ENCODE data around the gene VPS13D.

VPS13D gene, protein sequence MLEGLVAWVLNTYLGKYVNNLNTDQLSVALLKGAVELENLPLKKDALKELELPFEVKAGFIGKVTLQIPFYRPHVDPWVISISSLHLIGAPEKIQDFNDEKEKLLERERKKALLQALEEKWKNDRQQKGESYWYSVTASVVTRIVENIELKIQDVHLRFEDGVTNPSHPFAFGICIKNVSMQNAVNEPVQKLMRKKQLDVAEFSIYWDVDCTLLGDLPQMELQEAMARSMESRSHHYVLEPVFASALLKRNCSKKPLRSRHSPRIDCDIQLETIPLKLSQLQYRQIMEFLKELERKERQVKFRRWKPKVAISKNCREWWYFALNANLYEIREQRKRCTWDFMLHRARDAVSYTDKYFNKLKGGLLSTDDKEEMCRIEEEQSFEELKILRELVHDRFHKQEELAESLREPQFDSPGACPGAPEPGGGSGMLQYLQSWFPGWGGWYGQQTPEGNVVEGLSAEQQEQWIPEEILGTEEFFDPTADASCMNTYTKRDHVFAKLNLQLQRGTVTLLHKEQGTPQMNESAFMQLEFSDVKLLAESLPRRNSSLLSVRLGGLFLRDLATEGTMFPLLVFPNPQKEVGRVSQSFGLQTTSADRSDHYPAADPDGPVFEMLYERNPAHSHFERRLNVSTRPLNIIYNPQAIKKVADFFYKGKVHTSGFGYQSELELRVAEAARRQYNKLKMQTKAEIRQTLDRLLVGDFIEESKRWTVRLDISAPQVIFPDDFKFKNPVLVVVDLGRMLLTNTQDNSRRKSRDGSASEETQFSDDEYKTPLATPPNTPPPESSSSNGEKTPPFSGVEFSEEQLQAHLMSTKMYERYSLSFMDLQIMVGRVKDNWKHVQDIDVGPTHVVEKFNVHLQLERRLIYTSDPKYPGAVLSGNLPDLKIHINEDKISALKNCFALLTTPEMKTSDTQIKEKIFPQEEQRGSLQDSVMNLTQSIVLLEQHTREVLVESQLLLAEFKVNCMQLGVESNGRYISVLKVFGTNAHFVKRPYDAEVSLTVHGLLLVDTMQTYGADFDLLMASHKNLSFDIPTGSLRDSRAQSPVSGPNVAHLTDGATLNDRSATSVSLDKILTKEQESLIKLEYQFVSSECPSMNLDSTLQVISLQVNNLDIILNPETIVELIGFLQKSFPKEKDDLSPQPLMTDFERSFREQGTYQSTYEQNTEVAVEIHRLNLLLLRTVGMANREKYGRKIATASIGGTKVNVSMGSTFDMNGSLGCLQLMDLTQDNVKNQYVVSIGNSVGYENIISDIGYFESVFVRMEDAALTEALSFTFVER (N-terminal part only)

DNA sequence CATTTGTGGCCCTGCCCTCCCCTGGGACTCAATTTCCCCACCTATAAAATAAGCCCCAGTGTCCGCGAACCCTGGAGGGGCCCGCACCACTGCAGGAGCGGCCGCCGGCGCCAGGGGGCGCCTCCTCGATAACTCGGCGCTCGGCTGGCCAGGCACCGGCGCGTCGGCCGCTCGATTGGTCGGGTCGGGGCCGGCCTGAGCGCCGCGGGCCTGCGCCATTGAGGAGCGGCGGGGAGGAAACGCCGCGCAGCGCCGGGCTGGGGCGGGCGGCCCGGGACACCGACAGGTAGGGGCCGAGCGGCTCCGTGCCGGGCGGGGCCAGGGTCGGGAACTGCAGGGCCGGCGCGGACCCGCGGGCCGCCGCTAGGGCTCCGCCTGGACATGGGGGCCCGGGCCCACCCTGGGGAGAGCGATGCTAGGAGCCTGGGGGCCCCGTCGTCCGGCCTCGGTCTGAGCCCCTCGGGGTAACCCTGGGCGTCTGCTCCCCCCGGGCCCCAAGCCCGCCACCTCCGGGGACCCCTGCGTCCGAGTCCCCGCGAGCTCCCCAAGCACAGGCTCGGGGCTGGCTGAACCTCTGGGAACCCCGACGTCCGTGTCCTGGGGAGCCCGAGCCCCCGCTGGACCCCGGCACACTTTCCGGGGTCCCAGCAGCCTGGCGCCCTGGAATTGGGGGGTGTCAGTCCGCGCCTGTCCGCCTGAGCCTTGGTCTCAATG lies at the start of gene VPS13D:
Gene VPS13D (plus strand): TSS at position 196 of the 714 bp plus-strand sequence. CDS start 4,237 bp downstream, outside the sequence.
- DNase-seq (ENCODE audit: low spot score), result peak; percentile 86

DNA sequence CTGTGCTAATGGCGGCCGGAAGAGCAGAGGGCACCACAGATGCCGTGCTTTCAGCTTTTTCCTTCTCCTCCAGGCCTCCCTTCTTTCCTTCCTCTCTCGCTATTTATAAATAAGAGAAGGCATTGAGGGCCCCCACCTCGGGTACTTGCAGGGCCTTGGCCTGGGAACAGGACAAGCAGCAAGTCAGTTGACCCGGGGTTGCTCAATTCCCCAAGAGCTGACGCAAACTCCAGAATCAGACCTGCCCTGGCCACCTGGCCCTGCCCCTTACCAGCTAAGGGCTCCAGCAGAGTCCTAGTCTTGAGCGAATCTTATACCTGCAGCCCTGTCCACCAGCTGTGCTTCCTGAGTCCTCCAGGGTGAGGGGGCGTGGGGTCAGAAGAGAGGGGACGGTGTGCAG lies 49.5 kb upstream of the VPS13D start:
- no peak for DNase-seq (ENCODE audit: low spot score)

DNA sequence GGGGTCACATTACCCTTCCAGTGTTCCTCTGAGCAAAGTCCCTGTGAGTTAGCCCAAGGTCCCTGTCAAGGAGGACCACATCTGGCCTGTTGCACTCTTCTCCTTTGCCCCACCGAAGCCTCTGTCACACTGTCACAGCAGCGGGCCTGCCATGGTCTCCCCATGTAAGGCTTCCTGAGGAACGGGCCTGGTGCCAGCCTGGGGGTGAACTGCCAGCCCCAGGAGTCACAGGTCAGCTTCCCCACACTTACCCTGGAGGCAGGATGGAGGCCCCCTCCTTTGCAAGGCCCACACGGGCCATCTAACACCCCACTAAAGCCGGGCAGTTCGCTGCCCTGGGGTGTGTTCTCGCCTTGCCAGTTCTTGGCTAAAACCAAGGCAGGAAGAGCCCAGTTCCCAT lies 48.9 kb upstream of the VPS13D start:
- no peak for DNase-seq (ENCODE audit: low spot score)

DNA sequence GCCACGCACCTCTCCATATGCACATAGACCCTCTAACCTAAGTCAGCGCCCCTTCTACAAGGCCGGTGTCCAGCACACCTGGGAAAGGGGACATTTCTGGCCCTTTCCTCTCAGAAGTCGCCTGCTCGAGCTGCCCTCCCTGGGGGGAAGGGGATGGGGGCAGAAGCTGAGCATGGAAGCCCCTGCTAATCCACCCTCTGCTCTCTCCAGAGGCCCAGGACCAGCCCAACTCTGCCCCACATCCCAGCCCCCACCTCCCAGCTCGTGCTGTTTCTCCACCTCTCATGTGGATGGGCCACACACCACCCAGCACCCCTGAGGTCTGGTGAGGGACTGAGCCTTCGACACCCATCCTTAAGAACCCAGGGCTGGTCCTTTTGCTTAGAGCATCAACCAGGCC lies 48.3 kb upstream of the VPS13D start:
- no peak for DNase-seq (ENCODE audit: low spot score)

DNA sequence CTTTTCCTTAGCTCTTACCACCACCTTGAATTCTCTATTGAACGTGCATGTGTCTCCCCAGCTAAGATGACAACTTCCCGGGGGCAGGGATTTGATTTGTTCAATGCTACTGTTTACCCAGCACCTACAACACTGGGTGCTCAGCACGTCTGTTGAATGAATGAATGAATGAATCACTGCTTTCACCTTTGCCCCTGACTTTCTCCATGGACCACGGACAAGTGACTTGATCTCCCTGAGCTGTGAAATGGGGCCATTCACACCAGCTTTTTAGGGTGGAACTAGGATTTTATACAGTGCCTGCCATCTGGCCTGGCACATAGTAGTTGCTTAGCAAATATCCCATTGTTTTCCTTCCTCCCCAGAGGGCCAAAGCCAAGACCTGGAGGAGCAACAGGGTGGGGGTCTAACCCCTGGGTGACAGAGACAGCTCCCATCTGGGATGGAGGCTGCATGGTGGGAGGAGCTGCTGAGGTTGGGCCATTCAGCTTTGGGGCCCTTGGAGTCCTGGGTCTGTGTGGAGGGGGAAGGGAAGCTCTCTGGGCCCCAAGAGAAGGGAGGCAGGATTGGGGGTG lies 47.3 kb upstream of the VPS13D start:
- DNase-seq (ENCODE audit: low spot score), result no peak

DNA sequence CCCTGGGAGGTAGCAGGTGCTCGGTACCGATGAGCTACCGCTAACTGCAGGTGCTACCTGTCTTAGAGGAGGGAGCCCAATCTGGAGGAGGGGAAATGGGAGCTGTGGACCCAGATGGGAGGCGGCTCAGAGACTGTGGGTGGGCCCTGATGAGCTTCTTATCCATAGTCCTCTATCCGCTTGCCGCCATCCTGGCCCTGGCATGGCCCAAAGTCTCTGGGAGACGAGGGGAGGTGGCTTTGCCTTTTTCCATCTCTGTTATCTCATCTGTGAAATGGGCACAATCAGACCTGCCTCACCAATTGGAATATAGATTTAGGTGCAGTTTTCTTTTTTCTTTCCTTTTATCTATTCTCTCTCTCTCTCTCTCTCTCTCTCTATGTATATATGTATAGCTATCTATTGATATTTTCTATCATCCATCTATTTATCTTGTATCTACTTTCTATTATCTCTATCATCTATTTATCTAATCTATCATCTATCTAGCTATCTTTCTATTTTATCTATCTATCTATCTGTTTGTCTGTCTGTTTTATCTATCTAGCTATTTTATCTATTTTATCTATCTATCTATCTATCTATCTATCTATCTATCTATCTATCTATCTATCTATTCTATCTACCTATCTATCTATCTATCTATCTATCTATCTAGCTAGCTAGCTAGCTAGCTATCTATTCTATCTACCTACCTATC lies 46.6 kb upstream of the VPS13D start:
- no peak for DNase-seq (ENCODE audit: low spot score)

DNA sequence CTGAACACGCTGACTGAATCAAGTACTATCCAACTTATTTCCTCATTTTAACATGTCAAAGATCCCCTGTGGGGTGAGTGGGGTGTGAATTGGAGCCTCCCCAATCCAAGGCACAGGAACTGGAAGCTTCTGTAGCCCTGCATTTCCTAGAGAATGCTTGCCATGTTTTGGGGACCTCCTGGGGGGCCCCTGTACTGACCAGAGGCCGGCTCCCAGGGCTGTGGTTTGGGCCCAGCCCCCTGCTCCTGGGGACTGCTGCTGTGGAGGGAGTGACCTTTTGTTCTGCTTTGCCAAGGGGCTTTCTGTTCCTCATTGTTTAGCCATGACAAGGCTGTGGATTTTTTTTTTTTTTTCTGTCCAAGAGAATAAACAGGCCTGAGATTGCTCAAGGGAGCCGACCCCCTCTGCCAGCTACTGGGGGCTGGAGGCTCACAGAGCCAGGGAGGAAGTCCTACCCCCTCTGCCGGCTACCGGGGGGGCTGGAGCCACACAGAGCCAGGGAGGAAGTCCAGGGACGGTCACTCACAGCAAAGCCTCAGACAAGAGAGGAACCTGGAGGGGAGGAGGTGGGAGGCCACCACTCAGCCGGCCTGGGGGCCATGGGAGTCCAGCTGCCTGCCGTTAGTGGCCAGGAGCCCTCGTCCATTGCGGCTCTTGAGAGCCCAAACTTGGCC lies 45.7 kb upstream of the VPS13D start:
- DNase-seq (ENCODE audit: low spot score), result peak; percentile 73

DNA sequence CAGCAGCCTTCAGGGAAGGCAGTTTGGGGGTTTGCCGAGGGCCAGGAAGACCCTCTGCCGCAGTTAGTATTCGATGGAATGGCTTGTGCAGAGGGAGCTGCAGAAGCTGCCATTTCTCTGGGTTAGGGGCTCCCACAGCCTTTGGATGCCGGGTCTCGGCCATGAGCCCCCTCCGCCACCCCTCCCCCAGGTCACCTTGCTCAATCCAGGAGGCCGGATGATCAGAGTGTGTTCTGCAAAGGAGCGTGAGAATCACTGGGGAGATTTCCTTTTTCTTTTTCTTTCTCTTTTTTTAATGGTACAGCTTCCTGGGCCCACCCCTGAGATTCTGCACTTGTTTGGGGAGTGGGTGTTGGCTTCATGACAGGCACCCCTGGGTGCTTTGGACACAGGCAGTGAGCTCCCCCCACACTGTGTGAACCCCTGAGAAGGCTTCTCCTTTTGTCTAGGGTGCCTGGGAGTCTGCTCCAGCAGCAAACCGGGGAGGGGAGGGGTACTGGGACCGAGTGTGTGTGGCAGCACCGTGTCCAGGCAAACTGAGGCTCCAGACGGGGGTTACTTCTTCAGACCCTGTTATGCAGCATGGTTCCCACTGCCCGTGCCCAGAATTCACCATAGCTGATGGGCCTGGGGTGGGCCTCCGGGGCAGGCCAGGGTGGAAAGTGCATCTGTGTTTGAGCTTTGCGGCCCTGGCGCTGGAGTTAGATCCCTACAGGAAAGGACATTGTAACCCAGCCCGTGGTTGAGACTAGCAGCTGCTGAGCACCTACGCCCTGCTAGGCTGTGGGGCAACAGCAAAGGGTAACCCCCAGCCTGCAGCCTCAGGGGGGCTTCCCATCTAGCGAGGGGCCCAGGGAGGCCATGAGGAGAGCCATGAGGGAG lies 44.6 kb upstream of the VPS13D start:
- no peak for DNase-seq (ENCODE audit: low spot score)

DNA sequence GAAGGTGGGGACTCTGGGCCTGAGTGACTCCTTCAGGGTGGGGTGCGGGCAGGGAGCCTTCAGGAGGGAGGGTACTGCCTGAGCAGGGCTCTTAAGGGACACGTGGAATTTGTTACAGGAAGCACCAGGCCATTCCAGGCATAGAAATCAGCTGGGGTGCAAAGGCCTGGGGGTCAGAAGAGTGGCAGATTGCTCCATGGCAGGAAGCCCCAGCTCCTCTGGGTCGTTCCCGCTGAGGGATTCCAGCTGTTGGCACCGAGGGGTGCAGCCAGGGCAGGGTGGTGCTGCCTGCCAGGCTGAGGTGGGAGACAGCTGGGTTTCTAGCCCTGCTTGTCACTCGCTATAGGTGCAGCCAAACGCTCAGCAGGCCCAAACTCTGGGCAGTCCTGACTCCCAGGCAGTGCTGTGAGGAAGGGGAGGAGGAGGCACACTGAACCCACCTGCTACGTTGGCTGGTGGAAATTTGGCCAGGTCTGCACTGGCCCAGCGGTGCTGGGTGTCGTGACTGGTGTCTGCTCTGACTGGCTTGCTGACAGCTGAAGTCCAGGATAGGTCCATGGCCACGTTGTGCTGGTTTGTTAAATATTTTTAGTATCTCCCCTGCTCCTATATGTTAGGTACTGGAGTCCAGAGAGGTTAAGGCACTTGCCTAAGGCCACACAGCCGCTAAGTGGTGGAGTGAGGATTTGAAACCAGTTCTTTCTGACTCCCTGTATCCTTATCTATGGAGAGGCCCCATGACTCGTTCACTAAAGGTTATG lies 43.7 kb upstream of the VPS13D start:
- no peak for DNase-seq (ENCODE audit: low spot score)

DNA sequence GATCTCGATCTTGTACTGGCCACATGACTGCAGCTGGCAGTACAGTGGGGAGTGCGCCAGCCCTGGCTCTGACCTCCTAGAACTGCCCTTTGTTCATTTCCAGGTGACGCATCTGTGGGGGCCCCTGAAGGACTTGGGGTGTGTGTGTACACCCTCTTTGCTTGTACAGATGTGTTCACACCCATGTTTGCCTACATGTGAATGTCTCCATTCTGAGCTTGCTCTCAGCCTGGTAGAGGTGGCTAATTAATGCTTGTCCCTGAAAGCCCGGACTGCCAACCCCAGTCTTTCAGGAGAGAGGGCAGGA lies 43.2 kb upstream of the VPS13D start:
- DNase-seq (ENCODE audit: low spot score), result no peak

DNA sequence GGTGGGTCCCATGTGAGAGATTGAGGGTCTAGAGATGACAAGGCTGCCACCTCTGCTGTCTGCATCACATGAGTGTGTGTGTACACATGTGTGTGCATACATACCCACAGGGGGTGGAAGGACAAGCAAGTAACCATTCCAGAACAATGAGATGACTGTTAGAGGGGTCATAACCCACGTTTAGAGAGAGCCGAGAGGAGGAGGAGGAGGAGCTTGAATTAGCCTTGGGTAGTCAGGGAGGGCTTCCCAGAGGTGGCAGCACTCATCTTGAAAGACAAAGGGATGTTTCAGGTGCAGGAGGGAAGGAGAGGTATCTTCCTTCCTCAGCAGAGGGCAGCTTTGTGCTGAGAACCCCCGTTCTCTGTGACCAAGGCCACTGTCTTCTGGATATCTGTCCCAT lies 41.7 kb upstream of the VPS13D start:
- no peak for DNase-seq (ENCODE audit: low spot score)

DNA sequence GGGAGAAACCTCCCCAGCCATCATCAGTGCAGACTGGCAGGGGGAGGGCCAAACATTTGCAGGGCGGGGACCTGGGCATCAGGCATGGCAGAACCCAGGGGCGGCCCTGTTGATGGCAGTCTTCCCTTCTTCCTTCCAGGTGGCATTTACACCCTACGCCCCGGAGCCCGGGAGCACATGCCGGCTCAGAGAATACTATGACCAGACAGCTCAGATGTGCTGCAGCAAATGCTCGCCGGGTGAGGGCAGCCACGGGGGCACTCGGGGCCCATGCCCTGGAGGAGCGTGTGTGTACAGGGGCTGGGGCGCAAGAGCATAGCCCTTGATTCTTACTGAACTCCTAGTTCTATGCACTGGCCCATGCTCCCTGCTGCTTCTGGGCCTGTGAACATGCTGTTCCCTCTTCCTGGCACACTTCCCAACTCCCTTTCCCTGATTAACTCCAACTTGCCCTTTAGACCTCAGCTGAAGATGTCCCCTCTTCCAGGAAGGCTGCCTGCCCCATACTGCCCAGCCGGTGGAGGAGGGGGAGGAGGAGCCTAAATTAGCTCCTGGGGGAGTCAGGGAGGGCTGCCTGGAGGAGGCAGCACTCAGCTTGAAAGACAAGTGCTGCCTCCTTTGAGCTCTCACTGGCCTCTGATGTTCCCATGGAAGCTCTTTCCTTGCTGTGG lies 41.0 kb upstream of the VPS13D start:
- no peak for DNase-seq (ENCODE audit: low spot score)

DNA sequence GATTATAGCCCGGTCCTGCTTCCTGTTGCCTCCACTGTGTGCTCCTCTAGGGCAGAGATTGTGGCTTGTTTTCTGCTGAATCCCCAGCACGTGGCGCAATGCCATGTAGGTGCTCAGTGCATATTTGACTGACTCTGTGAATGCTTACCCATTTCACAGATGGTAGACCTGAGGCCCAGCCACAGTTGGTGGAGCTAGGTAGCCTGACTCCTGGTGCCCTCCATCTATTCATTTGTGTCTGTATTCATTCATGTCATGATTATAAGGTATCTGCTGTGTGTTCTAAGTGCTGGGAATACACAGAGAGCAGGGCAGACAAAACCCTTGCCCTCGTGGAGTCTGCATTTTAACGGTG lies 40.5 kb upstream of the VPS13D start:
- DNase-seq (ENCODE audit: low spot score), result no peak

DNA sequence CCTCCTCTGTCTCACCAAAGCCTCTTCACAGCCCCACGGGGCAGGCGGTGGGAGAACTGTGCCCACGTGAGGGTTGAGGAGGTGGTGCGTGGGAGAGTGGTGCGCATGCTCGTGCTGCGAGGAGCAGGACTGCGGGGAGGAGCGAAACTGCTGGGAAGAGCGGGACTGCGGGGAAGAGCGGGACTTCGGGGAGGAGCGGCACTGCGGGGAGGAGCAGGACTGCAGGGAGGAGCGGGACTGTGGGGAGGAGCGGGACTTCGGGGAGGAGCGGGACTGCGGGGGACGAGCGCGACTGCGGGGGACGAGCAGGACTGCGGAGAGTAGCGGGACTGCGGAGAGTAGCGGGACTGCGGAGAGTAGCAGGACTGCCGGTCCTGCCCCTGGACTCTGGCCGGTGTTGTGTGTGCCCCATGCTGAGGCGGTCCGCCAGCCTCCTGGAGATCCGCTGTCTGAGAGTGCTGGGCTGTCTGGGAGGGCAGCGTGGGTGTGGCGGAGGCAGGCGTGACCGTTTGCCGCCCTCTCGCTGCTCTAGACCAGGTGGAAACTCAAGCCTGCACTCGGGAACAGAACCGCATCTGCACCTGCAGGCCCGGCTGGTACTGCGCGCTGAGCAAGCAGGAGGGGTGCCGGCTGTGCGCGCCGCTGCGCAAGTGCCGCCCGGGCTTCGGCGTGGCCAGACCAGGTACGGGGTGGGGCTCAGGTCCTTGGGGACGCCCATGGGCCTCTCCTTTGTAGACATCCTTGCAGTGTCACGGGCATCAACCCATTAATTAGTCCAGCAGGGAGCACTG lies 38.4 kb upstream of the VPS13D start:
- no peak for DNase-seq (ENCODE audit: low spot score)

DNA sequence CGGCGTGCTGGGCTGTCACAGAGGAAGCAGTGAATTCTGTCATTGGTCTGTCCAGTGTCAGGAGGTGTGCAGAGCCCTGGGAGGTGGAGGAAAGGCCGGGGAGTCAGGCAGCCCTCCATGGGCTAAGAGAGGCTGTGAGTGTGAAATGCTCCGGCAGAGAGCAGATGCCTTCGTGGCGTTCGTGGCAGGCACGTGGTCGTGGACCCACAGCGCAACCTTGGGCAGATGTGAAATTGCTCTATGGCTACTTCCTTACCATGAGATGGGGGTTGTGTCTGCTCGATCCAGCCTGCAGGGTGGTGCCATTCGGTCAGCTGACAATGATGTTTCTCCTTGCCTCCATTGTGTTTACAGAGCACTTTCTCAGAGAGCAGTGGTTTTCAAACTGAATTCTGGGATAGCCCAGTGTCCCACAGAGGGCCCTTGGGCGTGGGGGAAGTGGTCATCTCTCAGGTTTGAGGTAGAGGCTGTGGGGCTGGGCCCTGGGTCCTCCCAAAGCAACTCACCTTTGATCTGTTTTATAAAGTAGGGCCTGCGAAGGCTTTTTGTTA lies 35.1 kb upstream of the VPS13D start:
- no peak for DNase-seq (ENCODE audit: low spot score)

DNA sequence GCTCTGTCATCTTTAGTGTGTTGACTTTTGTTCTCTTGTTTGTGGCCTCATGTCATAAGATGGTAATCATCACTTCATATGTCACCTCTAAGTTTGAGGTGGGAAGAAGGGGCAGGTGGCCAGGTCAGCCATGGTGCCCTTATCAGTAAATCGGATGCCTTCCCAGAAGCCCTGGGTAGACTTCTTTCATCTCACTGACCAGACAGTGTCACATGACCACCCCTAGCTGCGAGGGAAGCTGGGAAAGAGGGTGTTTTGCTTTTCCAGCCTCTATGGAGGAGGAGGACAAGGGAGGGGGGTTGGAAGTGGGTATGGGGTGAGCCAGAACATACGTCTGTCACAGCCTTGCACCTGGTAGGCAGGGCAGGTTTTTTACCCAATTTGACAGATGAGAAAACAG lies 34.4 kb upstream of the VPS13D start:
- no peak for DNase-seq (ENCODE audit: low spot score)

All from left forelimb (tissue), 1 donor.